Ishikawa (cell line): ENCODE measurements around the gene JARID2.

Experiments used
- CEBPB ChIP-seq: IDR thresholded peaks from 2 replicates; pipeline ENCODE4 v1.6.1; 2012
- CREB1 ChIP-seq: IDR thresholded peaks from 2 replicates; pipeline ENCODE4 v1.6.1; 2012; ENCODE audit warnings: low read depth
- EGR1 ChIP-seq: IDR thresholded peaks from 2 replicates; pipeline ENCODE4 v1.6.1; 2012
- EP300 ChIP-seq: IDR thresholded peaks from 2 replicates; pipeline ENCODE4 v1.6.1; 2012; ENCODE audit warnings: borderline replicate concordance
- FOXM1 ChIP-seq: IDR thresholded peaks from 2 replicates; pipeline ENCODE4 v1.6.1; 2012; ENCODE audit warnings: low read depth, borderline replicate concordance
- MAX ChIP-seq: IDR thresholded peaks from 2 replicates; pipeline ENCODE4 v1.6.1; 2012
- NFIC ChIP-seq: IDR thresholded peaks from 2 replicates; pipeline ENCODE4 v1.6.1; 2012
- RAD21 ChIP-seq: IDR thresholded peaks from 2 replicates; pipeline ENCODE4 v1.6.1; 2012; ENCODE audit warnings: low read depth
- TAF1 ChIP-seq: IDR thresholded peaks from 2 replicates; pipeline ENCODE4 v1.6.1; 2012; ENCODE audit warnings: low read depth, mild to moderate bottlenecking
- TCF12 ChIP-seq: IDR thresholded peaks from 2 replicates; pipeline ENCODE4 v1.6.1; 2012; ENCODE audit warnings: low read depth
- TEAD4 ChIP-seq: IDR thresholded peaks from 2 replicates; pipeline ENCODE4 v1.6.1; 2012
- YY1 ChIP-seq: IDR thresholded peaks from 2 replicates; pipeline ENCODE4 v1.6.1; 2012; ENCODE audit warnings: low read depth
- ZBTB7A ChIP-seq: IDR thresholded peaks from 2 replicates; pipeline ENCODE4 v1.6.1; 2012; ENCODE audit warnings: low read depth
- TF ChIP-seq, protein P1 (sequence below): IDR thresholded peaks from 2 replicates; pipeline ENCODE4 v1.6.1; 2012
- TF ChIP-seq, protein P2 (sequence below): IDR thresholded peaks from 2 replicates; pipeline ENCODE4 v1.6.1; 2012; ENCODE audit warnings: low read depth, mild to moderate bottlenecking

The JARID2 gene

GRCh38 chr6:15392182-15392581, 146.3 kb downstream of the JARID2 start:
- TF ChIP-seq FOXM1, result no peak
- TF ChIP-seq TEAD4, result no peak
- no peak for TF ChIP-seq YY1
- TF ChIP-seq EGR1, result no peak
- TF ChIP-seq, protein P1, sequence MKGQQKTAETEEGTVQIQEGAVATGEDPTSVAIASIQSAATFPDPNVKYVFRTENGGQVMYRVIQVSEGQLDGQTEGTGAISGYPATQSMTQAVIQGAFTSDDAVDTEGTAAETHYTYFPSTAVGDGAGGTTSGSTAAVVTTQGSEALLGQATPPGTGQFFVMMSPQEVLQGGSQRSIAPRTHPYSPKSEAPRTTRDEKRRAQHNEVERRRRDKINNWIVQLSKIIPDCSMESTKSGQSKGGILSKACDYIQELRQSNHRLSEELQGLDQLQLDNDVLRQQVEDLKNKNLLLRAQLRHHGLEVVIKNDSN, result no peak
- TF ChIP-seq CREB1, result no peak
- no peak for TF ChIP-seq CEBPB
- TF ChIP-seq RAD21, result no peak
- TF ChIP-seq EP300, result no peak
- TF ChIP-seq NFIC, result no peak
- no peak for TF ChIP-seq TCF12
- TF ChIP-seq, protein P2, sequence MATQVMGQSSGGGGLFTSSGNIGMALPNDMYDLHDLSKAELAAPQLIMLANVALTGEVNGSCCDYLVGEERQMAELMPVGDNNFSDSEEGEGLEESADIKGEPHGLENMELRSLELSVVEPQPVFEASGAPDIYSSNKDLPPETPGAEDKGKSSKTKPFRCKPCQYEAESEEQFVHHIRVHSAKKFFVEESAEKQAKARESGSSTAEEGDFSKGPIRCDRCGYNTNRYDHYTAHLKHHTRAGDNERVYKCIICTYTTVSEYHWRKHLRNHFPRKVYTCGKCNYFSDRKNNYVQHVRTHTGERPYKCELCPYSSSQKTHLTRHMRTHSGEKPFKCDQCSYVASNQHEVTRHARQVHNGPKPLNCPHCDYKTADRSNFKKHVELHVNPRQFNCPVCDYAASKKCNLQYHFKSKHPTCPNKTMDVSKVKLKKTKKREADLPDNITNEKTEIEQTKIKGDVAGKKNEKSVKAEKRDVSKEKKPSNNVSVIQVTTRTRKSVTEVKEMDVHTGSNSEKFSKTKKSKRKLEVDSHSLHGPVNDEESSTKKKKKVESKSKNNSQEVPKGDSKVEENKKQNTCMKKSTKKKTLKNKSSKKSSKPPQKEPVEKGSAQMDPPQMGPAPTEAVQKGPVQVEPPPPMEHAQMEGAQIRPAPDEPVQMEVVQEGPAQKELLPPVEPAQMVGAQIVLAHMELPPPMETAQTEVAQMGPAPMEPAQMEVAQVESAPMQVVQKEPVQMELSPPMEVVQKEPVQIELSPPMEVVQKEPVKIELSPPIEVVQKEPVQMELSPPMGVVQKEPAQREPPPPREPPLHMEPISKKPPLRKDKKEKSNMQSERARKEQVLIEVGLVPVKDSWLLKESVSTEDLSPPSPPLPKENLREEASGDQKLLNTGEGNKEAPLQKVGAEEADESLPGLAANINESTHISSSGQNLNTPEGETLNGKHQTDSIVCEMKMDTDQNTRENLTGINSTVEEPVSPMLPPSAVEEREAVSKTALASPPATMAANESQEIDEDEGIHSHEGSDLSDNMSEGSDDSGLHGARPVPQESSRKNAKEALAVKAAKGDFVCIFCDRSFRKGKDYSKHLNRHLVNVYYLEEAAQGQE, result no peak
- TF ChIP-seq MAX, result no peak
- TF ChIP-seq TAF1, result no peak
- no peak for TF ChIP-seq ZBTB7A

DNA sequence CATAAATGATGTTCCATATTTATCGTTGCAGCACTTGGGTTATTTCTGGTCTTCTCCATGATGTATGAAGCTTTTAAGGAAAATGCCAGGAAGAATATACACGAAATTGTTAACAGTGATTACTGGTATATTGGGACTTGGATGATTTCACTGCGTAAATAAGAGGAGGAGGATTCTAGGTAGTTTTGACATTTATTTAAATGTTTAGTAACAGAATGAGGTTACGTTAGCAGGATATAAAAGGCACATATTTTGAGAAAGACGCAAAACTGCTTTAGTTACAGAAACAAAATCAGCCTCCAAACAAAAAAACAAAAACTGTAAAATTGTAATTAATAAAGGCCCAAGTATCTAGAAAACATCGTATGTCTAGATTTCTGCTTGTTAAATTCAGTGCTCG, 147.7 kb downstream of the JARID2 start:
- TF ChIP-seq YY1 (no peak), TAF1 (no peak), FOXM1 (no peak), MAX (no peak), ZBTB7A (no peak), RAD21 (no peak), TEAD4 (no peak)
- TF ChIP-seq, protein P2, result no peak

- TF ChIP-seq, protein P2, result no peak
- no peak for TF ChIP-seq TCF12
- TF ChIP-seq EP300, result no peak
- no peak for TF ChIP-seq TEAD4
- TF ChIP-seq TAF1, result no peak
- no peak for TF ChIP-seq MAX
- TF ChIP-seq, protein P1, result no peak
- TF ChIP-seq RAD21, result no peak
- no peak for TF ChIP-seq YY1
- no peak for TF ChIP-seq ZBTB7A
- no peak for TF ChIP-seq CEBPB
- TF ChIP-seq NFIC, result no peak
- TF ChIP-seq EGR1, result no peak
- TF ChIP-seq CREB1, result no peak
- no peak for TF ChIP-seq FOXM1
Measured at GRCh38 chr6:15395087-15395486, 149.2 kb downstream of the JARID2 start.

DNA sequence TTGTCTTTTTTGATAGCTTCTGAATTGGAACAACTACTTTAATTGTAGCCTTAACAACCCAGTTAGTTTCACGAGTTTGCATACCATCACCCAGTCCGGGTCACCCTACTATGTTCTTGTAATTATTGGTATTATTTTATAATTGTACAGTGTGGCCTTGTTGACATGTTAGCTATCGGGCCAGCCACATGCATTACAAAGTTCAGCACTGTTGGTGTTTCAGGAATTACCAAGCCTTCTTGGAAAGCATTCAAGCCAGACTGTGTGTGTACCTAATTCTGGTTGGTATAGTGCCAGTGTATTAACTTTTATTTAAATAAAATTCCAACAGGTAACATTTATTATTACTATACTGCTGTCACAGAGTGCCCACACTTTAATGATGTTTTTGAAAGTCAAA, 150.9 kb downstream of the JARID2 start:
- no peak for TF ChIP-seq NFIC
- no peak for TF ChIP-seq CEBPB
- TF ChIP-seq, protein P2, result no peak
- TF ChIP-seq, protein P1, result no peak
